K562 (cell line): ENCODE results near the gene MBOAT2. TPM values are rescaled to one million over a fixed set of nuclear protein-coding genes. Genes with fewer than 3 reads are reported as not detected.

Source experiments
- CBX2 ChIP-seq: fragments of 200-600 bp; sonication (generic); IDR thresholded peaks from one replicate; pipeline ENCODE4 v1.6.1; 2012; ENCODE audit warnings: mild to moderate bottlenecking, low read length, inconsistent platforms; ENCODE audit not compliant: insufficient read depth, poor library complexity, severe bottlenecking
- CREBBP ChIP-seq: IDR thresholded peaks from one replicate; pipeline ENCODE4 v1.6.1; 2012; ENCODE audit warnings: low read depth, mild to moderate bottlenecking, control low read depth, inconsistent platforms, low read length
- ELF4 ChIP-seq: fragments of 450-650 bp; formaldehyde crosslinking; IDR thresholded peaks from 2 replicates; pipeline ENCODE4 v1.4.0; 2022; ENCODE audit warnings: missing genetic modification characterization
- GTF2E2 ChIP-seq: fragments of 200-800 bp; sonication (Bioruptor generic); IDR thresholded peaks from 2 replicates; pipeline ENCODE4 v1.6.1; 2016; ENCODE audit warnings: missing genetic modification characterization, missing compliant biosample characterization
- HDAC2 ChIP-seq: fragments of 450-650 bp; IDR thresholded peaks from 2 replicates; pipeline ENCODE4 v1.6.1; 2016; ENCODE audit warnings: mild to moderate bottlenecking
- HIVEP1 ChIP-seq: fragments of 250-450 bp; sonication (Bioruptor Pico); IDR thresholded peaks from 2 replicates; pipeline ENCODE4 v1.4.0; 2020; ENCODE audit warnings: mild to moderate bottlenecking
- HMG20B ChIP-seq: fragments of 250-450 bp; sonication (Bioruptor Pico); IDR thresholded peaks from 2 replicates; pipeline ENCODE4 v1.5.0; 2021; ENCODE audit warnings: mild to moderate bottlenecking
- HNRNPUL1 ChIP-seq: fragments of 200-400 bp; formaldehyde crosslinking; IDR thresholded peaks from 2 replicates; pipeline ENCODE4 v1.6.1; 2017; ENCODE audit warnings: low read length
- MAFG ChIP-seq: fragments of 450-650 bp; conservative IDR thresholded peaks from 2 replicates; pipeline ENCODE4 v1.6.1; 2016; ENCODE audit warnings: missing genetic modification characterization, missing compliant biosample characterization
- MEF2D ChIP-seq: conservative IDR thresholded peaks from 2 replicates; pipeline ENCODE4 v1.6.1; 2016; ENCODE audit warnings: low read depth, missing genetic modification characterization, missing compliant biosample characterization
- NFYB ChIP-seq: IDR thresholded peaks from 2 replicates; pipeline ENCODE4 v1.6.1; 2011; ENCODE audit warnings: mild to moderate bottlenecking, moderate library complexity; ENCODE audit not compliant: insufficient read length; ENCODE audit errors: extremely low read depth
- PHF20 ChIP-seq: fragments of 450-650 bp; IDR thresholded peaks from 2 replicates; pipeline ENCODE4 v1.6.1; 2018; ENCODE audit not compliant: partially characterized antibody
- ZNF384 ChIP-seq: IDR thresholded peaks from 2 replicates; pipeline ENCODE4 v1.6.1; 2012; ENCODE audit warnings: low read depth, low read length, improper control_type of control experiment
- ZNF57 ChIP-seq: fragments of 450-650 bp; formaldehyde crosslinking; IDR thresholded peaks from 2 replicates; pipeline ENCODE4 v1.4.0; 2020; ENCODE audit warnings: mild to moderate bottlenecking, moderate library complexity
- polyA plus RNA-seq, 8 experiments: library from polyadenylated mRNA; depleted of rRNA in 4 of 8; stranded (reverse) in 5 of 8; unstranded in 3 of 8; fragments of >200 nt; fragmentation: Nextera tagmentation in 2 of 8; fragmentation: Illumina TruSeq in 1 of 8; extraction: Ambion mirVana in 2 of 8; extraction: Trizol in 1 of 8; gene quantifications; 2 replicates each; pipeline versions ENCODE4 v1.2.1 to v1.2.3, GENCODE V29; 2011 to 2014; ENCODE audit warnings: inconsistent platforms in 1 of 8, missing spikeins in 1 of 8
- total RNA-seq, 7 experiments: library from RNA; depleted of rRNA in 6 of 7; stranded (reverse); fragments of >200 nt in 6 of 7; fragmentation: Illumina TruSeq in 2 of 7; extraction: Trizol in 2 of 7; gene quantifications; 2 replicates each; pipeline versions ENCODE4 v1.2.1 to v1.2.3, GENCODE V29; 2011 to 2021; ENCODE audit warnings: low replicate concordance in 1 of 7
- TF ChIP-seq, protein P1 (sequence below): fragments of 250-450 bp; sonication (Bioruptor Pico); IDR thresholded peaks from 2 replicates; pipeline ENCODE4 v1.5.0; 2020; ENCODE audit warnings: mild to moderate bottlenecking
- TF ChIP-seq, protein P2 (sequence below): fragments of 450-650 bp; conservative IDR thresholded peaks from 2 replicates; pipeline ENCODE4 v1.6.1; 2016; ENCODE audit warnings: missing genetic modification characterization, low read depth, mild to moderate bottlenecking, missing compliant biosample characterization, moderate library complexity
- TF ChIP-seq, protein P3 (sequence below): fragments of 250-450 bp; sonication (Bioruptor Pico); IDR thresholded peaks from 2 replicates; pipeline ENCODE4 v1.4.0; 2020; ENCODE audit warnings: mild to moderate bottlenecking, moderate library complexity
- TF ChIP-seq, protein P4 (sequence below): fragments of 450-650 bp; IDR thresholded peaks from 2 replicates; pipeline ENCODE4 v1.6.1; 2018; ENCODE audit warnings: mild to moderate bottlenecking, low read depth; ENCODE audit not compliant: partially characterized antibody
- TF ChIP-seq, protein P5 (sequence below): fragments of 250-450 bp; sonication (Bioruptor Pico); IDR thresholded peaks from 2 replicates; pipeline ENCODE4 v1.4.0; 2020
- TF ChIP-seq, protein P6 (sequence below): sonication (generic); formaldehyde crosslinking; IDR thresholded peaks from 2 replicates; pipeline ENCODE4 v1.8.0; 2022; ENCODE audit warnings: missing genetic modification reagents, mild to moderate bottlenecking, borderline replicate concordance

The MBOAT2 gene
- total and polyA plus RNA-seq, 9 of the 15 experiments (the other 6 are each of a cell fraction or from before 2014, with no cell fraction given): 8.4 to 122 (median 27.6) TPM

DNA sequence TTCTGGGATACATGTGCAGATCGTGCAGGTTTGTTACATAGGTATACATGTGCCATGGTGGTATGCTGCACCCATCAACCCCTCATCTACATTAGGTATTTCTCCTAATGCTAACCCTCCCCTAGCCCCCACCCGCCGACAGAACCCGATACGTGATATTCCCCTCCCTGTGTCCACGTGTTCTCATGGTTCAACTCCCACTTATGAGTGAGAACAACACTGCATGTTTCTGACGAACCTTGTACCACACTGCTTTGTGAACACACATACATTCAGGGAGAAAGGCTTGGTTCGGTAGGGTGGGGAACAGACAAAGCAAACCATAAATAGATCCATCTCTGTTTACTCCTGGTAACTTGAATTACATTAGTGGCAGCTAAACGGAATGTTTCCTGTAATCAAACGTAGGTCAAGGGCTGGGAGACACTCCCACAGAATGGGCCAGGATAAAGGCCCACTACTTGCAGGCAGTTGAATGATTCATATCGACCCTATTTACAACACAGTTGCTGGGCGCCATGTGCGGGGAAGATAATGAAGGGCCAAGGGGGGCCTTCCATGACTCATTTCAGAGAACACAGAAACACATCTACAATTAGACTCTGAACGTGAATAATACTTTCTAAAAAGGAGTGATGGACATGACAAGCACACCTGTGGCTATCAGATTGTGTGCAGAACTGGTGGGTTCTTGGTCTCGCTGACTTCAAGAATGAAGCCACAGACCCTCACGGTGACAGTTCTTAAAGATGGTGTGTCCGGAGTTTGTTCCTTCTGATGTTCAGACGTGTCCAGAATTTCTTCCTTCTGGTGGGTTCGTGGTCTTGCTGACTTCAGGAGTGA is 109.3 kb downstream of the MBOAT2 start (continued):
- TF ChIP-seq GTF2E2 (tag) (no peak), MAFG (no peak), ELF4 (CRISPR knock-in tag) (no peak), MEF2D (peak; percentile 76), HMG20B (no peak), PHF20 (no peak), CREBBP (no peak), NFYB (no peak), CBX2 (no peak), HIVEP1 (CRISPR knock-in tag) (no peak), HNRNPUL1 (no peak), HDAC2 (peak; percentile 78), ZNF57 (no peak), ZNF384 (no peak)
- TF ChIP-seq, protein P1, sequence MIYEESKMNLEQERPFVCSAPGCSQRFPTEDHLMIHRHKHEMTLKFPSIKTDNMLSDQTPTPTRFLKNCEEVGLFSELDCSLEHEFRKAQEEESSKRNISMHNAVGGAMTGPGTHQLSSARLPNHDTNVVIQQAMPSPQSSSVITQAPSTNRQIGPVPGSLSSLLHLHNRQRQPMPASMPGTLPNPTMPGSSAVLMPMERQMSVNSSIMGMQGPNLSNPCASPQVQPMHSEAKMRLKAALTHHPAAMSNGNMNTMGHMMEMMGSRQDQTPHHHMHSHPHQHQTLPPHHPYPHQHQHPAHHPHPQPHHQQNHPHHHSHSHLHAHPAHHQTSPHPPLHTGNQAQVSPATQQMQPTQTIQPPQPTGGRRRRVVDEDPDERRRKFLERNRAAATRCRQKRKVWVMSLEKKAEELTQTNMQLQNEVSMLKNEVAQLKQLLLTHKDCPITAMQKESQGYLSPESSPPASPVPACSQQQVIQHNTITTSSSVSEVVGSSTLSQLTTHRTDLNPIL (CRISPR knock-in tag): no peak
- TF ChIP-seq, protein P2, sequence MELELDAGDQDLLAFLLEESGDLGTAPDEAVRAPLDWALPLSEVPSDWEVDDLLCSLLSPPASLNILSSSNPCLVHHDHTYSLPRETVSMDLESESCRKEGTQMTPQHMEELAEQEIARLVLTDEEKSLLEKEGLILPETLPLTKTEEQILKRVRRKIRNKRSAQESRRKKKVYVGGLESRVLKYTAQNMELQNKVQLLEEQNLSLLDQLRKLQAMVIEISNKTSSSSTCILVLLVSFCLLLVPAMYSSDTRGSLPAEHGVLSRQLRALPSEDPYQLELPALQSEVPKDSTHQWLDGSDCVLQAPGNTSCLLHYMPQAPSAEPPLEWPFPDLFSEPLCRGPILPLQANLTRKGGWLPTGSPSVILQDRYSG (tag): no peak; the same call in 1 of the 2 replicates
- TF ChIP-seq, protein P3, sequence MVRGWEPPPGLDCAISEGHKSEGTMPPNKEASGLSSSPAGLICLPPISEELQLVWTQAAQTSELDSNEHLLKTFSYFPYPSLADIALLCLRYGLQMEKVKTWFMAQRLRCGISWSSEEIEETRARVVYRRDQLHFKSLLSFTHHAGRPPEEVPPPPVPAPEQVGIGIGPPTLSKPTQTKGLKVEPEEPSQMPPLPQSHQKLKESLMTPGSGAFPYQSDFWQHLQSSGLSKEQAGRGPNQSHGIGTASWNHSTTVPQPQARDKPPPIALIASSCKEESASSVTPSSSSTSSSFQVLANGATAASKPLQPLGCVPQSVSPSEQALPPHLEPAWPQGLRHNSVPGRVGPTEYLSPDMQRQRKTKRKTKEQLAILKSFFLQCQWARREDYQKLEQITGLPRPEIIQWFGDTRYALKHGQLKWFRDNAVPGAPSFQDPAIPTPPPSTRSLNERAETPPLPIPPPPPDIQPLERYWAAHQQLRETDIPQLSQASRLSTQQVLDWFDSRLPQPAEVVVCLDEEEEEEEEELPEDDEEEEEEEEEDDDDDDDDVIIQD (CRISPR knock-in tag): no peak
- TF ChIP-seq, protein P4, sequence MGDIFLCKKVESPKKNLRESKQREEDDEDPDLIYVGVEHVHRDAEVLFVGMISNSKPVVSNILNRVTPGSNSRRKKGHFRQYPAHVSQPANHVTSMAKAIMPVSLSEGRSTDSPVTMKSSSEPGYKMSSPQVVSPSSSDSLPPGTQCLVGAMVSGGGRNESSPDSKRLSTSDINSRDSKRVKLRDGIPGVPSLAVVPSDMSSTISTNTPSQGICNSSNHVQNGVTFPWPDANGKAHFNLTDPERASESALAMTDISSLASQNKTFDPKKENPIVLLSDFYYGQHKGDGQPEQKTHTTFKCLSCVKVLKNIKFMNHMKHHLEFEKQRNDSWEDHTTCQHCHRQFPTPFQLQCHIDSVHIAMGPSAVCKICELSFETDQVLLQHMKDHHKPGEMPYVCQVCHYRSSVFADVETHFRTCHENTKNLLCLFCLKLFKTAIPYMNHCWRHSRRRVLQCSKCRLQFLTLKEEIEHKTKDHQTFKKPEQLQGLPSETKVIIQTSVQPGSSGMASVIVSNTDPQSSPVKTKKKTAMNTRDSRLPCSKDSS: no peak
- TF ChIP-seq, protein P5, sequence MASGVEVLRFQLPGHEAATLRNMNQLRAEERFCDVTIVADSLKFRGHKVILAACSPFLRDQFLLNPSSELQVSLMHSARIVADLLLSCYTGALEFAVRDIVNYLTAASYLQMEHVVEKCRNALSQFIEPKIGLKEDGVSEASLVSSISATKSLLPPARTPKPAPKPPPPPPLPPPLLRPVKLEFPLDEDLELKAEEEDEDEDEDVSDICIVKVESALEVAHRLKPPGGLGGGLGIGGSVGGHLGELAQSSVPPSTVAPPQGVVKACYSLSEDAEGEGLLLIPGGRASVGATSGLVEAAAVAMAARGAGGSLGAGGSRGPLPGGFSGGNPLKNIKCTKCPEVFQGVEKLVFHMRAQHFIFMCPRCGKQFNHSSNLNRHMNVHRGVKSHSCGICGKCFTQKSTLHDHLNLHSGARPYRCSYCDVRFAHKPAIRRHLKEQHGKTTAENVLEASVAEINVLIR (CRISPR knock-in tag): no peak
- TF ChIP-seq, protein P6, sequence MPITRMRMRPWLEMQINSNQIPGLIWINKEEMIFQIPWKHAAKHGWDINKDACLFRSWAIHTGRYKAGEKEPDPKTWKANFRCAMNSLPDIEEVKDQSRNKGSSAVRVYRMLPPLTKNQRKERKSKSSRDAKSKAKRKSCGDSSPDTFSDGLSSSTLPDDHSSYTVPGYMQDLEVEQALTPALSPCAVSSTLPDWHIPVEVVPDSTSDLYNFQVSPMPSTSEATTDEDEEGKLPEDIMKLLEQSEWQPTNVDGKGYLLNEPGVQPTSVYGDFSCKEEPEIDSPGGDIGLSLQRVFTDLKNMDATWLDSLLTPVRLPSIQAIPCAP (CRISPR knock-in tag): no peak
